ENCODE results near the gene TUFT1. TPM values are rescaled to one million over a fixed set of nuclear protein-coding genes. Genes with fewer than 3 reads are reported as not detected.
A peak's percentile ranks its signal among the peaks of the same experiment; 100 is the strongest.

The TUFT1 gene
- total and polyA plus RNA-seq, 9 of the 15 experiments (the other 6 are each of a cell fraction or from before 2014, with no cell fraction given), result 0.54 to 2.0 (median 1.7) TPM

- no peak for TF ChIP-seq ZNF232 (CRISPR knock-in tag; IDR thresholded peaks at IDR 0.05)
- TF ChIP-seq KAT7 (CRISPR knock-in tag; IDR thresholded peaks at IDR 0.05; ENCODE audit: borderline replicate concordance), result no peak
- no peak for TF ChIP-seq E2F3 (CRISPR knock-in tag; IDR thresholded peaks at IDR 0.05)
- 0 out of 2 replicates have a peak, but pooled peaks have one; percentile 66 for TF ChIP-seq PYGO2 (tag; IDR thresholded peaks at IDR 0.05)
- TF ChIP-seq NBN (IDR thresholded peaks at IDR 0.05; ENCODE audit: low read depth), result peak; percentile 83
- TF ChIP-seq CAMTA2 (CRISPR knock-in tag; conservative IDR thresholded peaks at IDR 0.05), result no peak
- peak; percentile 98 for TF ChIP-seq CTBP1 (IDR thresholded peaks at IDR 0.05; ENCODE audit: borderline replicate concordance)
- peak; percentile 95 for TF ChIP-seq KLF16 (IDR thresholded peaks at IDR 0.05)
- TF ChIP-seq DEAF1 (CRISPR knock-in tag; IDR thresholded peaks at IDR 0.05), result no peak
- TF ChIP-seq RFX5 (IDR thresholded peaks at IDR 0.05; ENCODE audit: low read depth, low read length), result no peak
- no peak for TF ChIP-seq SFPQ (IDR thresholded peaks at IDR 0.05; ENCODE audit: low read depth, low read length)
- no peak for TF ChIP-seq BRF2 (IDR thresholded peaks at IDR 0.05; ENCODE audit: borderline replicate concordance, insufficient read depth, insufficient read length)
- no peak for TF ChIP-seq HSF4 (CRISPR knock-in tag; IDR thresholded peaks at IDR 0.05; ENCODE audit: borderline replicate concordance)
- TF ChIP-seq KLF10 (CRISPR knock-in tag; IDR thresholded peaks at IDR 0.05), result no peak
- TF ChIP-seq ZNF175 (CRISPR knock-in tag; IDR thresholded peaks at IDR 0.05; ENCODE audit: low read depth), result peak; percentile 91
- TF ChIP-seq SREBF2 (CRISPR knock-in tag; IDR thresholded peaks at IDR 0.05), result no peak
- peak in 1 of 2 experiments; percentile 23; a peak in 1 of 4 replicates for TF ChIP-seq MLLT1 (IDR thresholded peaks at IDR 0.05)
- no peak for TF ChIP-seq ZNF449 (CRISPR knock-in tag; IDR thresholded peaks at IDR 0.05)
- no peak for TF ChIP-seq TAF1 (IDR thresholded peaks at IDR 0.05; ENCODE audit: control insufficient read depth, extremely low read depth, insufficient read depth, low read length, severe bottlenecking)
Observed at GRCh38 chr1:151596166-151596953, 56.3 kb downstream of the TUFT1 start (continued).

All from K562 (cell line).